C4-2B (cell line): ENCODE results near the gene EXOC7.

Experiments
- ZFX ChIP-seq: fragments of 450-650 bp; IDR thresholded peaks from 2 replicates; pipeline ENCODE4 v1.6.1; 2017
- TF ChIP-seq, protein P1 (sequence below): fragments of 450-650 bp; conservative IDR thresholded peaks from 2 replicates; pipeline ENCODE4 v1.5.1; 2017; ENCODE audit warnings: mild to moderate bottlenecking

DNA sequence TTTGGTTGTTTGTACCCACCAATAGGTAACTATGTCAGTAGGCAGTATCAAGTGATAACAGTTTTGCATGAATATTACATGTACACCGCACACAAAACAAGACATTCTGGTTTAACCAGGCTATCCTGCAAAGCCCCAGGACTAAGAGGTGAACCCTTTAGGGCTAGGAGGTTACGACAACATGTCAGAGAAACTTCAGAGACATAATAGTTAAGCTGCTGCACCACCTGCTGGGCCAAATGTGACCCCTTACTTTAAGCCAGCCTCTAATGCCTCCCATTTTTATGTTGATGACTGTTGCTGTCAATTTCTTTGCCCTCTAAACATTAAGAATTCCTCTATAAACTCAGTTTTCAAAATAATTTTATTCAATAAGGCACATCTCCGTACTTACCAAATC, 46.7 kb downstream of the EXOC7 start:
- TF ChIP-seq, protein P1, sequence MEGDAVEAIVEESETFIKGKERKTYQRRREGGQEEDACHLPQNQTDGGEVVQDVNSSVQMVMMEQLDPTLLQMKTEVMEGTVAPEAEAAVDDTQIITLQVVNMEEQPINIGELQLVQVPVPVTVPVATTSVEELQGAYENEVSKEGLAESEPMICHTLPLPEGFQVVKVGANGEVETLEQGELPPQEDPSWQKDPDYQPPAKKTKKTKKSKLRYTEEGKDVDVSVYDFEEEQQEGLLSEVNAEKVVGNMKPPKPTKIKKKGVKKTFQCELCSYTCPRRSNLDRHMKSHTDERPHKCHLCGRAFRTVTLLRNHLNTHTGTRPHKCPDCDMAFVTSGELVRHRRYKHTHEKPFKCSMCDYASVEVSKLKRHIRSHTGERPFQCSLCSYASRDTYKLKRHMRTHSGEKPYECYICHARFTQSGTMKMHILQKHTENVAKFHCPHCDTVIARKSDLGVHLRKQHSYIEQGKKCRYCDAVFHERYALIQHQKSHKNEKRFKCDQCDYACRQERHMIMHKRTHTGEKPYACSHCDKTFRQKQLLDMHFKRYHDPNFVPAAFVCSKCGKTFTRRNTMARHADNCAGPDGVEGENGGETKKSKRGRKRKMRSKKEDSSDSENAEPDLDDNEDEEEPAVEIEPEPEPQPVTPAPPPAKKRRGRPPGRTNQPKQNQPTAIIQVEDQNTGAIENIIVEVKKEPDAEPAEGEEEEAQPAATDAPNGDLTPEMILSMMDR = no peak
- no peak for TF ChIP-seq ZFX
